GM21390 (cell line): ENCODE data around the gene NTMT2.
"Not testable (repeated sequence)": the region's sequence is repeated elsewhere in the genome, so short reads cannot be mapped to it uniquely, and the experiment has no call there.

Experiments used
- ATAC-seq: cut with Tn5 transposase; IDR thresholded peaks from one replicate; pipeline ENCODE4 v1.9.1; 2021; ENCODE audit not compliant: unreplicated experiment

Gene NTMT2

GRCh38 chr1:170156594-170156993 lies 10.8 kb downstream of the NTMT2 start:
- ATAC-seq, result no peak

GRCh38 chr1:170157820-170158219 lies 12.1 kb downstream of the NTMT2 start:
- ATAC-seq, result no peak

GRCh38 chr1:170162459-170163246 lies 16.9 kb downstream of the NTMT2 start:
- no peak for ATAC-seq

- no peak for ATAC-seq
Measured at GRCh38 chr1:170164103-170164763, 18.5 kb downstream of the NTMT2 start.

- ATAC-seq, result no peak
Measured at GRCh38 chr1:170166518-170167180, 20.9 kb downstream of the NTMT2 start.

- ATAC-seq, result no peak
Measured at GRCh38 chr1:170168265-170168664, 22.5 kb downstream of the NTMT2 start.

- ATAC-seq, result not testable (repeated sequence)
Measured at GRCh38 chr1:170170513-170170912, 24.8 kb downstream of the NTMT2 start.

- no peak for ATAC-seq
Measured at GRCh38 chr1:170174395-170174794, 28.6 kb downstream of the NTMT2 start.

- ATAC-seq, result no peak
Measured at GRCh38 chr1:170175041-170175440, 29.3 kb downstream of the NTMT2 start.

GRCh38 chr1:170175484-170175883 lies 29.7 kb downstream of the NTMT2 start:
- no peak for ATAC-seq

GRCh38 chr1:170176772-170177171 lies 31.0 kb downstream of the NTMT2 start:
- ATAC-seq, result no peak

GRCh38 chr1:170182442-170182841 lies 36.7 kb downstream of the NTMT2 start:
- ATAC-seq, result no peak

GRCh38 chr1:170192546-170192945 lies 46.8 kb downstream of the NTMT2 start:
- ATAC-seq, result no peak

- ATAC-seq, result no peak
Measured at GRCh38 chr1:170194451-170194850, 48.7 kb downstream of the NTMT2 start.

- ATAC-seq, result no peak
Measured at GRCh38 chr1:170196490-170197236, 50.9 kb downstream of the NTMT2 start.

- ATAC-seq, result no peak
Measured at GRCh38 chr1:170198090-170198489, 52.3 kb downstream of the NTMT2 start.

GRCh38 chr1:170198584-170198983 lies 52.8 kb downstream of the NTMT2 start:
- no peak for ATAC-seq

- ATAC-seq, result no peak
Measured at GRCh38 chr1:170200161-170200560, 54.4 kb downstream of the NTMT2 start.

- no peak for ATAC-seq
Measured at GRCh38 chr1:170200621-170201397, 55.0 kb downstream of the NTMT2 start.

- ATAC-seq, result no peak
Measured at GRCh38 chr1:170203693-170204092, 57.9 kb downstream of the NTMT2 start.
